SK-N-SH (cell line): Measurements from ENCODE around the gene SMOC1.

Experiments used
- CTCF ChIP-seq: fragments of 200-600 bp; sonication (generic); IDR thresholded peaks from 2 replicates; pipeline ENCODE4 v1.6.1; 2017; ENCODE audit warnings: antibody characterized with exemption, mild to moderate bottlenecking, moderate library complexity
- EP300 ChIP-seq, 2 experiments: IDR thresholded peaks; 2 replicates each; pipeline versions ENCODE4 v1.4.0 to v1.6.1; 2012; ENCODE audit warnings: borderline replicate concordance in 1 of 2, low read depth in 1 of 2, low read length in 1 of 2

DNA sequence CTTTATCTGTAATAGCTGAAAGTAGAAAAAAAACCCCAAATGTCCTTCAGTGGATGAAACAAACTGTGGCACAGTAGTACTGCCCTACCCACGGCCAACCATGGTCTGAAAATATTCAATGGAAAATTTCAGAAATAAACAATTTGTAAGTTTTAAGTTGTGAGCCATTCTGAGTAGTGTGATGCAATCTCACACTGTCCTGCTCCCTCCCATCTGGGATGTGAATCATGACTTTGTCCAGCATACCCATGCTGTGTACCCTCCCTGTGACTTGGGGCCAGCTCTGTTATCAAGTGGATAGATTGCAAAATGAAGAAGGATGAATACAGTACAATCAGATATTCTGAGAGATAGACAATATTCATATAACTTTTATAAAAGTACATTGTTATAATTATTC, 106.2 kb downstream of the SMOC1 start:
- no peak for TF ChIP-seq CTCF
- TF ChIP-seq EP300 (IDR thresholded peaks at IDR 0.05; ENCODE audit: borderline replicate concordance in 1 of 2, low read depth in 1 of 2, low read length in 1 of 2): no peak
